Hepatocyte (in vitro differentiated cells): ENCODE data around the gene EPC2. TPM values are rescaled to one million over a fixed set of nuclear protein-coding genes. Genes with fewer than 3 reads are reported as not detected.
"Not testable (repeated sequence)": the region's sequence is repeated elsewhere in the genome, so short reads cannot be mapped to it uniquely, and the experiment has no call there.

Experiments
- DNase-seq: peaks from one replicate; pipeline ENCODE4 v3.0.0-alpha.2; 2016; ENCODE audit warnings: low spot score
- H2AFZ ChIP-seq: fragments of 200-600 bp; sonication (generic); 2 replicates; pipeline ENCODE4 v1.6.0; 2016; ENCODE audit warnings: antibody characterized with exemption, mild to moderate bottlenecking
- H3K27ac ChIP-seq: fragments of 200-600 bp; sonication (generic); 2 replicates; pipeline ENCODE4 v1.5.1; 2016; ENCODE audit warnings: mild to moderate bottlenecking
- H3K27me3 ChIP-seq: fragments of 200-600 bp; sonication (generic); 2 replicates; pipeline ENCODE4 v1.6.1; 2016
- H3K36me3 ChIP-seq: fragments of 200-600 bp; sonication (generic); replicated peaks from 2 replicates; pipeline ENCODE4 v1.5.1; 2016; ENCODE audit warnings: low read depth; ENCODE audit not compliant: insufficient read depth
- H3K4me1 ChIP-seq: fragments of 200-600 bp; sonication (generic); 2 replicates; pipeline ENCODE4 v1.5.1; 2016; ENCODE audit warnings: mild to moderate bottlenecking, moderate library complexity; ENCODE audit not compliant: insufficient read depth
- H3K4me2 ChIP-seq: fragments of 200-600 bp; sonication (generic); 2 replicates; pipeline ENCODE4 v1.6.0; 2016
- H3K4me3 ChIP-seq: fragments of 200-600 bp; sonication (generic); 2 replicates; pipeline ENCODE4 v1.5.1; 2016; ENCODE audit warnings: mild to moderate bottlenecking
- H3K79me2 ChIP-seq: fragments of 200-600 bp; sonication (generic); 2 replicates; pipeline ENCODE4 v1.6.0; 2017; ENCODE audit warnings: mild to moderate bottlenecking
- H3K9me2 ChIP-seq: fragments of 200-600 bp; sonication (generic); replicated peaks from 2 replicates; pipeline ENCODE4 v1.6.0; 2017; ENCODE audit warnings: mild to moderate bottlenecking; ENCODE audit not compliant: insufficient read depth
- H3K9me3 ChIP-seq: fragments of 200-600 bp; sonication (generic); 2 replicates; pipeline ENCODE4 v1.5.1; 2016; ENCODE audit warnings: low read depth, mild to moderate bottlenecking
- H4K20me1 ChIP-seq: fragments of 200-600 bp; sonication (generic); 2 replicates; pipeline ENCODE4 v1.6.0; 2016; ENCODE audit warnings: mild to moderate bottlenecking; ENCODE audit not compliant: insufficient read depth, poor library complexity, severe bottlenecking
- CTCF ChIP-seq: fragments of 200-600 bp; sonication (generic); IDR thresholded peaks from 2 replicates; pipeline ENCODE4 v1.5.1; 2016; ENCODE audit warnings: antibody characterized with exemption, mild to moderate bottlenecking; ENCODE audit not compliant: poor library complexity
- EZH2 ChIP-seq: fragments of 200-600 bp; sonication (generic); IDR thresholded peaks from 2 replicates; pipeline ENCODE4 v1.6.1; 2016; ENCODE audit warnings: antibody characterized with exemption, mild to moderate bottlenecking, borderline replicate concordance
- EZH2phosphoT487 ChIP-seq: fragments of 200-600 bp; sonication (generic); IDR thresholded peaks from one replicate; pipeline ENCODE4 v1.6.1; 2018; ENCODE audit warnings: antibody characterized with exemption, mild to moderate bottlenecking, low read depth, moderate library complexity; ENCODE audit not compliant: unreplicated experiment, severe bottlenecking
- WGBS: methylation state at CpG from one replicate; pipeline ENCODE4 v1.1.6; 2016; ENCODE audit warnings: low lambda C conversion rate; ENCODE audit errors: missing lambda C conversion rate; 5-methylcytosine and 5-hydroxymethylcytosine counted together
- polyA plus RNA-seq: library from polyadenylated mRNA; unstranded; fragments of >200 nt; fragmentation: Nextera tagmentation; extraction: Ambion mirVana; gene quantifications from 2 replicates; pipeline ENCODE4 v1.2.1, GENCODE V29; 2016
- total RNA-seq: library from RNA; depleted of rRNA; stranded (reverse); fragments of >200 nt; gene quantifications from 2 replicates; pipeline ENCODE4 v1.2.3, GENCODE V29; 2014

Gene EPC2
- total and polyA plus RNA-seq, 2 experiments from 2014 or later, result 2.6 to 37.8 TPM

GRCh38 chr2:148644883-148645538 lies 460 bp downstream of the EPC2 start:
- DNase-seq, result peak; percentile 97
- peak overlapping the region; percentile 97 for H3K27ac ChIP-seq
- no peaks in the 10 kb centered on the region for H3K9me3 ChIP-seq
- peak overlapping the region; percentile 66 for H2AFZ ChIP-seq
- no peak for TF ChIP-seq EZH2
- no peak for TF ChIP-seq EZH2phosphoT487
- peak; percentile 30 for TF ChIP-seq CTCF
- WGBS, result 0% methylated on average over 43 of the region's 69 CpGs
- peak overlapping the region; percentile 88 for H3K4me3 ChIP-seq
- H3K36me3 ChIP-seq, result no peaks in the 10 kb centered on the region
- H3K9me2 ChIP-seq, result no peaks in the 10 kb centered on the region
- no peaks in the 10 kb centered on the region for H3K27me3 ChIP-seq
- H3K4me1 ChIP-seq, result no peaks in the 10 kb centered on the region
- H3K4me2 ChIP-seq, result peak overlapping the region; percentile 79
- peaks cover 45% of the 10 kb centered on the region for H4K20me1 ChIP-seq
- H3K79me2 ChIP-seq, result peaks cover 44% of the 10 kb centered on the region

GRCh38 chr2:148645539-148646230 lies 1.1 kb downstream of the EPC2 start:
- peaks cover 52% of the 10 kb centered on the region for H4K20me1 ChIP-seq
- H3K9me2 ChIP-seq, result no peaks in the 10 kb centered on the region
- no peaks in the 10 kb centered on the region for H3K36me3 ChIP-seq
- no peaks in the 10 kb centered on the region for H3K9me3 ChIP-seq
- peak overlapping the region; percentile 93 for H3K27ac ChIP-seq
- TF ChIP-seq EZH2, result no peak
- TF ChIP-seq CTCF, result no peak
- TF ChIP-seq EZH2phosphoT487, result no peak
- peak overlapping the region; percentile 79 for H3K4me3 ChIP-seq
- WGBS, result under 1% methylated on average over 47 of the region's 47 CpGs
- no peaks in the 10 kb centered on the region for H3K27me3 ChIP-seq
- peak; percentile 82 for DNase-seq
- H3K4me1 ChIP-seq, result no peaks in the 10 kb centered on the region
- peak overlapping the region; percentile 79 for H3K4me2 ChIP-seq
- peaks cover 50% of the 10 kb centered on the region for H3K79me2 ChIP-seq
- H2AFZ ChIP-seq, result peak overlapping the region; percentile 37

GRCh38 chr2:148646231-148646559 lies 1.6 kb downstream of the EPC2 start:
- H2AFZ ChIP-seq, result no peak overlapping the region
- H3K4me3 ChIP-seq, result peak overlapping the region; percentile 79
- no peaks in the 10 kb centered on the region for H3K36me3 ChIP-seq
- TF ChIP-seq EZH2phosphoT487 (no peak), CTCF (no peak), EZH2 (no peak)
- no peak for DNase-seq
- no peaks in the 10 kb centered on the region for H3K9me3 ChIP-seq
- 42% methylated on average over 4 of the region's 4 CpGs for WGBS
- peak overlapping the region; percentile 79 for H3K4me2 ChIP-seq
- no peaks in the 10 kb centered on the region for H3K27me3 ChIP-seq
- peaks cover 57% of the 10 kb centered on the region for H4K20me1 ChIP-seq
- H3K27ac ChIP-seq, result peak overlapping the region; percentile 73
- H3K9me2 ChIP-seq, result no peaks in the 10 kb centered on the region
- no peaks in the 10 kb centered on the region for H3K4me1 ChIP-seq
- peaks cover 56% of the 10 kb centered on the region for H3K79me2 ChIP-seq

- not testable (repeated sequence) for H3K9me3 ChIP-seq, H3K36me3 ChIP-seq, H3K4me1 ChIP-seq, H3K27ac ChIP-seq, H3K27me3 ChIP-seq, H3K9me2 ChIP-seq, H3K4me2 ChIP-seq, H2AFZ ChIP-seq, H3K4me3 ChIP-seq, DNase-seq
- WGBS, result 94% methylated on average over 12 of the region's 12 CpGs
- peaks cover 71% of the 10 kb centered on the region for H3K79me2 ChIP-seq
- peaks cover 72% of the 10 kb centered on the region for H4K20me1 ChIP-seq
Measured at GRCh38 chr2:148647711-148648110, 3.2 kb downstream of the EPC2 start.
